Ascending aorta (tissue), 2 donors: ENCODE data around the gene MRPS25. TPM values are rescaled to one million over a fixed set of nuclear protein-coding genes. Genes with fewer than 3 reads are reported as not detected.
"Not testable (repeated sequence)": the region's sequence is repeated elsewhere in the genome, so short reads cannot be mapped to it uniquely, and the experiment has no call there.

Source experiments
- DNase-seq, 2 donors: peaks; one replicate each; pipeline ENCODE4 v3.0.0-alpha.2; 2019; ENCODE audit warnings: low spot score in 2 of 2
- H3K27ac ChIP-seq, 2 donors: fragments of 200-600 bp; sonication (generic); one replicate each; pipeline ENCODE4 v1.5.1; 2016 to 2017; ENCODE audit warnings: mild to moderate bottlenecking in 1 of 2
- H3K27me3 ChIP-seq: fragments of 200-600 bp; sonication (generic); one replicate; pipeline ENCODE4 v1.5.1; 2017
- H3K36me3 ChIP-seq, 2 donors: fragments of 200-600 bp; sonication (generic); one replicate each; pipeline ENCODE4 v1.5.1; 2016
- H3K4me1 ChIP-seq, 2 donors: fragments of 200-600 bp; sonication (generic); one replicate each; pipeline ENCODE4 v1.5.1; 2016 to 2017; ENCODE audit warnings: mild to moderate bottlenecking in 1 of 2
- H3K4me3 ChIP-seq, 2 donors: fragments of 200-600 bp; sonication (generic); one replicate each; pipeline ENCODE4 v1.5.1; 2016 to 2017; ENCODE audit warnings: mild to moderate bottlenecking in 1 of 2
- H3K9me3 ChIP-seq, 2 donors: fragments of 200-600 bp; sonication (generic); one replicate each; pipeline ENCODE4 v1.5.1; 2016
- CTCF ChIP-seq, 3 experiments: fragments of 200-600 bp in 2 of 3; fragments of 450-650 bp in 1 of 3; sonication (generic) in 2 of 3; IDR thresholded peaks; one replicate each; pipeline ENCODE4 v1.5.1; 2016 to 2019; ENCODE audit warnings: antibody characterized with exemption in 3 of 3, mild to moderate bottlenecking in 1 of 3, moderate library complexity in 1 of 3
- intact Hi-C: fragments of 100-400 bp; cut with DNase I; formaldehyde crosslinking; loops from one replicate; pipeline ENCODE4 v1.15.1; 2023
- total RNA-seq: library from RNA; depleted of rRNA; stranded (reverse); fragments of >200 nt; gene quantifications from one replicate; pipeline ENCODE4 v1.1.0, GENCODE V29; 2016

The MRPS25 gene
- total RNA-seq, 1 donor from 2014 or later, result 8.1 TPM

GRCh38 chr3:15007681-15008141 is 57.4 kb downstream of the MRPS25 start:
- Histone ChIP-seq H3K4me1 (no peaks in the 10 kb centered on the region), H3K27ac (no peak overlapping the region), H3K4me3 (no peak overlapping the region), H3K27me3 (no peaks in the 10 kb centered on the region), H3K9me3 (no peaks in the 10 kb centered on the region), H3K36me3 (peaks cover 11 to 50% of the 10 kb centered on the region in 2 donors)
- no peak for TF ChIP-seq CTCF (IDR thresholded peaks at IDR 0.05)
- intact Hi-C loops, result no loop called here
- no peak for DNase-seq

- intact Hi-C loops, result not testable (repeated sequence)
Measured at GRCh38 chr3:14999182-14999581, 65.9 kb downstream of the MRPS25 start.

More at GRCh38 chr3:14999182-14999581, 65.9 kb downstream of the MRPS25 start:
- not testable (repeated sequence) for H3K4me1 ChIP-seq, H3K9me3 ChIP-seq, H3K27ac ChIP-seq, DNase-seq, H3K4me3 ChIP-seq, H3K36me3 ChIP-seq, H3K27me3 ChIP-seq

Other genes starting within 250 kb of the MRPS25 start
- 112 TPM for gene FGD5, start 246.4 kb downstream of the MRPS25 start, total RNA-seq
- 23.5 TPM for gene NR2C2, start 117.7 kb downstream of the MRPS25 start, total RNA-seq
- 17.2 TPM for gene RBSN, start 33.8 kb upstream of the MRPS25 start, total RNA-seq
- 38.6 TPM for gene CAPN7, start 140.9 kb upstream of the MRPS25 start, total RNA-seq